Stimulated activated CD4-positive, alpha-beta T cell treated with anti-CD3 and anti-CD28 coated beads, TNF-alpha, amount 100 ng/mL, for 24 hours (primary cell): ENCODE measurements around the gene FAM83D.
A peak's percentile ranks its signal among the peaks of the same experiment; 100 is the strongest.
"Not testable (repeated sequence)": the region's sequence is repeated elsewhere in the genome, so short reads cannot be mapped to it uniquely, and the experiment has no call there.

Experiments
- DNase-seq, 3 experiments: peaks; one replicate each; pipeline ENCODE4 v3.0.0-alpha.2; 2020; ENCODE audit warnings: low read depth in 3 of 3

Gene FAM83D

GRCh38 chr20:38965264-38965663, 39.0 kb downstream of the FAM83D start:
- no peak for DNase-seq

GRCh38 chr20:38968090-38968489, 41.9 kb downstream of the FAM83D start:
- DNase-seq, result no peak

GRCh38 chr20:38969708-38970107, 43.5 kb downstream of the FAM83D start:
- DNase-seq, result no peak

GRCh38 chr20:38970302-38970701, 44.1 kb downstream of the FAM83D start:
- no peak for DNase-seq

- DNase-seq, result no peak
These were observed 46.9 kb downstream of the FAM83D start for GRCh38 chr20:38973107-38973506.

GRCh38 chr20:38973645-38974044, 47.4 kb downstream of the FAM83D start:
- no peak for DNase-seq

GRCh38 chr20:38975539-38976120, 49.4 kb downstream of the FAM83D start:
- no peak for DNase-seq

GRCh38 chr20:38979434-38979833, 53.2 kb downstream of the FAM83D start:
- no peak for DNase-seq

GRCh38 chr20:38979842-38980241, 53.6 kb downstream of the FAM83D start:
- DNase-seq, result no peak

- no peak for DNase-seq
These were observed 56.1 kb downstream of the FAM83D start for GRCh38 chr20:38982291-38982690.

GRCh38 chr20:38985060-38985459, 58.8 kb downstream of the FAM83D start:
- DNase-seq, result no peak

- DNase-seq, result no peak
These were observed 59.5 kb downstream of the FAM83D start for GRCh38 chr20:38985603-38986170.

- no peak for DNase-seq
These were observed 60.4 kb downstream of the FAM83D start for GRCh38 chr20:38986663-38987062.

- no peak for DNase-seq
These were observed 61.6 kb downstream of the FAM83D start for GRCh38 chr20:38987777-38988176.

- no peak for DNase-seq
These were observed 64.5 kb downstream of the FAM83D start for GRCh38 chr20:38990728-38991127.

GRCh38 chr20:38991814-38992704, 65.8 kb downstream of the FAM83D start:
- DNase-seq, result no peak

GRCh38 chr20:38995536-38996044, 69.4 kb downstream of the FAM83D start:
- no peak for DNase-seq

- DNase-seq, result not testable (repeated sequence)
These were observed 70.6 kb downstream of the FAM83D start for GRCh38 chr20:38996866-38997265.

- DNase-seq, result peak; percentile 11 to 76 (median 14)
These were observed 71.4 kb downstream of the FAM83D start for GRCh38 chr20:38997622-38998021.

GRCh38 chr20:38999217-38999616, 73.0 kb downstream of the FAM83D start:
- no peak for DNase-seq

- no peak for DNase-seq
These were observed 74.0 kb downstream of the FAM83D start for GRCh38 chr20:38999965-39000910.
